ENCODE data around the gene TBC1D4. TPM values are rescaled to one million over a fixed set of nuclear protein-coding genes. Genes with fewer than 3 reads are reported as not detected.

TBC1D4 gene
- total RNA-seq, 1 experiment from 2014 or later = 19.5 TPM

- CTCF ChIA-PET = interaction anchor here (0.7 kb wide), 1 partner anchor 23 kb away, joined by 5 read pairs; no protein-coding TSS in a partner anchor
Measured at GRCh38 chr13:75376792-75377402, 105.1 kb downstream of the TBC1D4 start.

GRCh38 chr13:75375329-75375728 lies 106.6 kb downstream of the TBC1D4 start:
- no peaks in the 10 kb centered on the region for H3K9me3 ChIP-seq (ENCODE audit: insufficient read depth, low read depth)
- BruUV-seq (replicated peaks) = no TSS peak
- no peak overlapping the region for H2AFZ ChIP-seq
- no peaks in the 10 kb centered on the region for H3K27me3 ChIP-seq (ENCODE audit: insufficient read depth, low read depth)
- no peaks in the 10 kb centered on the region for H3K36me3 ChIP-seq (ENCODE audit: low read depth)
- no peaks in the 10 kb centered on the region for H3K79me2 ChIP-seq (ENCODE audit: low read depth)
- no peaks in the 10 kb centered on the region for H3K9me2 ChIP-seq (ENCODE audit: insufficient read depth)
- no peaks in the 10 kb centered on the region for H3F3A ChIP-seq (ENCODE audit: insufficient read depth, low read depth)
- no peak for TF ChIP-seq EZH2 (IDR thresholded peaks at IDR 0.05; ENCODE audit: low read depth)
- TF ChIP-seq CTCF (conservative IDR thresholded peaks at IDR 0.05) = no peak
- intact Hi-C loops (cut with micrococcal nuclease; ENCODE audit: unreplicated experiment) = no loop called here
- H3K4me2 ChIP-seq = no peak overlapping the region
- no peak overlapping the region for H3K4me3 ChIP-seq
- CTCF ChIA-PET = no interaction called here
- no peak for DNase-seq
- no peaks in the 10 kb centered on the region for H3K4me1 ChIP-seq (replicated peaks; ENCODE audit: insufficient read depth)
- H3K27ac ChIP-seq = no peak overlapping the region
- no peaks in the 10 kb centered on the region; the same call in 1 of the 2 replicates for H4K20me1 ChIP-seq (ENCODE audit: insufficient read depth)
- POLR2A ChIA-PET (ENCODE audit: unreplicated experiment) = interaction anchor here (0.6 kb wide), 1 partner anchor 290 kb away, joined by 13 read pairs; no protein-coding TSS in a partner anchor

More at GRCh38 chr13:75376792-75377402, 105.1 kb downstream of the TBC1D4 start:
- H3K4me1 ChIP-seq (replicated peaks; ENCODE audit: insufficient read depth) = no peaks in the 10 kb centered on the region
- TF ChIP-seq EZH2 (IDR thresholded peaks at IDR 0.05; ENCODE audit: low read depth) (no peak), CTCF (conservative IDR thresholded peaks at IDR 0.05) (no peak)
- no peaks in the 10 kb centered on the region; the same call in 1 of the 2 replicates for H4K20me1 ChIP-seq (ENCODE audit: insufficient read depth)
- no peak for DNase-seq
- no peaks in the 10 kb centered on the region for H3K79me2 ChIP-seq (ENCODE audit: low read depth)
- H3K9me3 ChIP-seq (ENCODE audit: insufficient read depth, low read depth) = no peaks in the 10 kb centered on the region
- intact Hi-C loops (cut with micrococcal nuclease; ENCODE audit: unreplicated experiment) = no loop called here
- no peaks in the 10 kb centered on the region for H3K9me2 ChIP-seq (ENCODE audit: insufficient read depth)
- H3K36me3 ChIP-seq (ENCODE audit: low read depth) = no peaks in the 10 kb centered on the region
- H3K27ac ChIP-seq = no peak overlapping the region
- BruUV-seq (replicated peaks) = no TSS peak
- no peaks in the 10 kb centered on the region for H3K27me3 ChIP-seq (ENCODE audit: insufficient read depth, low read depth)
- no peak overlapping the region for H3K4me2 ChIP-seq
- H3F3A ChIP-seq (ENCODE audit: insufficient read depth, low read depth) = no peaks in the 10 kb centered on the region
- no peak overlapping the region for H3K4me3 ChIP-seq
- H2AFZ ChIP-seq = no peak overlapping the region
- POLR2A ChIA-PET (ENCODE audit: unreplicated experiment) = no interaction called here

GRCh38 chr13:75373988-75374387 lies 108.0 kb downstream of the TBC1D4 start:
- Histone ChIP-seq H3K4me2 (no peak overlapping the region), H4K20me1 (ENCODE audit: insufficient read depth) (no peaks in the 10 kb centered on the region; the same call in 1 of the 2 replicates), H3F3A (ENCODE audit: insufficient read depth, low read depth) (no peaks in the 10 kb centered on the region), H3K9me3 (ENCODE audit: insufficient read depth, low read depth) (no peaks in the 10 kb centered on the region), H3K36me3 (ENCODE audit: low read depth) (no peaks in the 10 kb centered on the region), H3K79me2 (ENCODE audit: low read depth) (no peaks in the 10 kb centered on the region), H3K9me2 (ENCODE audit: insufficient read depth) (no peaks in the 10 kb centered on the region), H3K27ac (no peak overlapping the region), H3K27me3 (ENCODE audit: insufficient read depth, low read depth) (no peaks in the 10 kb centered on the region), H3K4me3 (no peak overlapping the region), H3K4me1 (replicated peaks; ENCODE audit: insufficient read depth) (no peaks in the 10 kb centered on the region), H2AFZ (no peak overlapping the region)
- CTCF ChIA-PET = no interaction called here
- POLR2A ChIA-PET (ENCODE audit: unreplicated experiment) = interaction anchor here (0.6 kb wide), 1 partner anchor 43 kb away, joined by 4 read pairs; no protein-coding TSS in a partner anchor
- TF ChIP-seq EZH2 (IDR thresholded peaks at IDR 0.05; ENCODE audit: low read depth) = no peak
- no peak for TF ChIP-seq CTCF (conservative IDR thresholded peaks at IDR 0.05)
- no TSS peak for BruUV-seq (replicated peaks)
- intact Hi-C loops (cut with micrococcal nuclease; ENCODE audit: unreplicated experiment) = loop anchor here (2.0 kb wide), 2 partner anchors 109 to 175 kb away; partner anchors contain the start of genes TBC1D4 and UCHL3
- no peak for DNase-seq
